Endodermal cell (in vitro differentiated cells): ENCODE data around the gene NLRP11. TPM values are rescaled to one million over a fixed set of nuclear protein-coding genes. Genes with fewer than 3 reads are reported as not detected.

ENCODE experiments used
- DNase-seq: peaks from one replicate; pipeline ENCODE4 v3.0.0-alpha.2; 2017
- H3K27ac ChIP-seq: 2 replicates; pipeline ENCODE4 v1.5.1; 2013; ENCODE audit warnings: mild to moderate bottlenecking, low read depth, low read length, moderate library complexity
- H3K27me3 ChIP-seq: 2 replicates; pipeline ENCODE4 v1.6.1; 2013; ENCODE audit warnings: mild to moderate bottlenecking, low read length, moderate library complexity; ENCODE audit not compliant: insufficient read depth, control insufficient read depth, poor library complexity, severe bottlenecking
- H3K36me3 ChIP-seq: 2 replicates; pipeline ENCODE4 v1.7.0; 2013; ENCODE audit warnings: mild to moderate bottlenecking, low read length, moderate library complexity; ENCODE audit not compliant: control insufficient read depth, insufficient read depth
- H3K4me1 ChIP-seq: one replicate; pipeline ENCODE4 v1.7.0; 2013; ENCODE audit warnings: low read length; ENCODE audit not compliant: control insufficient read depth, insufficient read depth
- H3K4me3 ChIP-seq: 2 replicates; pipeline ENCODE4 v1.5.1; 2013; ENCODE audit warnings: mild to moderate bottlenecking, low read length, moderate library complexity
- H3K9ac ChIP-seq: 2 replicates; pipeline ENCODE4 v1.6.1; 2013; ENCODE audit warnings: mild to moderate bottlenecking, low read length, moderate library complexity; ENCODE audit not compliant: poor library complexity, severe bottlenecking; ENCODE audit errors: extremely low read depth
- H3K9me3 ChIP-seq: 2 replicates; pipeline ENCODE4 v1.6.1; 2013; ENCODE audit warnings: mild to moderate bottlenecking, low read length, moderate library complexity; ENCODE audit not compliant: control insufficient read depth
- H3K27ac Mint-ChIP-seq: 2 replicates; pipeline ENCODE4 v1.8.0; 2020; ENCODE audit warnings: mixed read lengths
- H3K27me3 Mint-ChIP-seq: 2 replicates; pipeline ENCODE4 v1.8.0; 2021; ENCODE audit warnings: mild to moderate bottlenecking, mixed read lengths; ENCODE audit not compliant: insufficient read depth
- H3K36me3 Mint-ChIP-seq: 2 replicates; pipeline ENCODE4 v1.8.0; 2020; ENCODE audit warnings: low read depth, mixed read lengths
- H3K4me1 Mint-ChIP-seq: 2 replicates; pipeline ENCODE4 v1.8.0; 2020; ENCODE audit warnings: mixed read lengths
- H3K4me3 Mint-ChIP-seq: 2 replicates; pipeline ENCODE4 v1.8.0; 2020; ENCODE audit warnings: mild to moderate bottlenecking, moderate library complexity, mixed read lengths
- H3K9me3 Mint-ChIP-seq: 2 replicates; pipeline ENCODE4 v1.8.0; 2020; ENCODE audit warnings: mild to moderate bottlenecking, mixed read lengths
- CTCF ChIP-seq: fragments of 200-600 bp; sonication (generic); conservative IDR thresholded peaks from 2 replicates; pipeline ENCODE4 v1.5.0; 2021; ENCODE audit warnings: antibody characterized with exemption, mild to moderate bottlenecking
- WGBS, 2 experiments: methylation state at CpG; one replicate each; pipeline versions ENCODE4 v1.1.5 to v1.1.7; 2013; ENCODE audit warnings: missing lambda C conversion rate in 2 of 2, mixed read lengths in 1 of 2; ENCODE audit not compliant: insufficient coverage in 1 of 2, insufficient read length in 1 of 2; 5-methylcytosine and 5-hydroxymethylcytosine counted together
- long read RNA-seq, 4 experiments: library from polyadenylated mRNA in 2 of 4; library from RNA in 1 of 4; library from capped mRNA in 1 of 4; stranded (forward) in 3 of 4; unstranded in 1 of 4; transcript quantifications; one replicate each; pipeline ENCODE4 v2.0.0, GENCODE V29; 2020 to 2021; ENCODE audit warnings: inconsistent platforms in 1 of 4
- polyA plus RNA-seq, 2 experiments: library from polyadenylated mRNA; stranded (reverse); fragments of 50-300 nt; gene quantifications; one replicate each; pipeline ENCODE4 v1.2.3, GENCODE V29; 2013
- total RNA-seq, 2 donors: library from RNA; stranded (reverse); fragmentation: NEBNext Ultra II Directional in 1 of 2; extraction: Animal tissue kit (Norgen Biotek cat#: 25700) in 1 of 2; gene quantifications; 2 replicates in 1 of 2; 3 replicates in 1 of 2; pipeline ENCODE4 v1.2.1, GENCODE V29; 2021

NLRP11 gene
- total RNA-seq = not detected
- not detected for polyA plus RNA-seq (2013, experiment 1 of 2)
- polyA plus RNA-seq (2013, experiment 2 of 2) = not detected
- long read RNA-seq, experiment 1 = 0 reads
- long read RNA-seq, experiment 2 = 0 reads
- long read RNA-seq, experiment 3 = 0 reads
- long read RNA-seq, experiment 4 = 0 reads

- no peaks in the 10 kb centered on the region for H3K36me3 Mint-ChIP-seq
- Histone ChIP-seq H3K27ac (no peak within 1 kb of the TSS), H3K9me3 (peaks cover 41% of the 10 kb centered on the region), H3K9ac (no peak within 1 kb of the TSS), H3K4me3 (no peak within 1 kb of the TSS), H3K36me3 (no peaks in the 10 kb centered on the region), H3K4me1 (no peaks in the 10 kb centered on the region), H3K27me3 (no peaks in the 10 kb centered on the region)
- DNase-seq = no peak
- peaks cover 68% of the 10 kb centered on the region for H3K9me3 Mint-ChIP-seq
- WGBS, 2 experiments = 74 to 80% methylated on average over 9 to 10 of the region's 10 CpGs
- no peak within 1 kb of the TSS for H3K4me3 Mint-ChIP-seq
- H3K4me1 Mint-ChIP-seq = no peaks in the 10 kb centered on the region
- TF ChIP-seq CTCF = no peak
- no peaks in the 10 kb centered on the region for H3K27me3 Mint-ChIP-seq
- no peak within 1 kb of the TSS for H3K27ac Mint-ChIP-seq
These were observed at the start of gene NLRP11 for GRCh38 chr19:55831846-55832245. Gene NLRP11, minus strand, starts transcription at chr19:55831999. Its CDS starts 13,825 bp downstream, at chr19:55818174.

DNA sequence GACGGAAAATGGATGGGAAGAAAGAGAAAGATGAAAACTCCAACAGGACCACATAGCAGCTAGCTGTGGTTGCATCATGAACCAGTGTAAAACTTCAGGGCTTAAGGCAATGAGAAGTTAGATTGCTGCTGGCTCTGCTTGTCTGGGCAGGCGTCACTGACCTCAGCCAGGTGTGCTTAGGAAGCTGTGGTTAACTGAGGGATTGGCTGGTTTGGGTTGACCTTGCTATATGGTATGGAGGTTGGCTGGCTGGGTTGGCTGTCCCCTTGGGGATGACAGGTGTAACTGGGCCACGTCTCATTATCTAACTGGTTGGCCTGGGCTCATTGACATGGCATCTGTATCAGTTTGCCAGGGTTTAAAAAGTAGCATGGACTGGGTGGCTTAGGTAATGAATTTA is 45.4 kb upstream of the NLRP11 start:
- H3K27ac ChIP-seq = no peak overlapping the region
- H3K4me3 ChIP-seq = no peak overlapping the region
- no peak for TF ChIP-seq CTCF
- H3K9me3 ChIP-seq = peaks cover 86% of the 10 kb centered on the region
- no peak overlapping the region for H3K9ac ChIP-seq
- no peak overlapping the region for H3K27ac Mint-ChIP-seq
- H3K9me3 Mint-ChIP-seq = peaks cover 89% of the 10 kb centered on the region
- no peaks in the 10 kb centered on the region for H3K27me3 ChIP-seq
- 45 to 49% methylated on average over 1 to 3 of the region's 3 CpGs for WGBS, 2 experiments
- peaks cover 2% of the 10 kb centered on the region for H3K36me3 Mint-ChIP-seq
- H3K4me3 Mint-ChIP-seq = no peak overlapping the region
- no peak for DNase-seq
- H3K27me3 Mint-ChIP-seq = no peaks in the 10 kb centered on the region
- no peaks in the 10 kb centered on the region for H3K4me1 Mint-ChIP-seq
- H3K36me3 ChIP-seq = no peaks in the 10 kb centered on the region
- no peaks in the 10 kb centered on the region for H3K4me1 ChIP-seq

GRCh38 chr19:55870736-55871135 is 38.9 kb upstream of the NLRP11 start:
- Histone ChIP-seq H3K27me3 (no peaks in the 10 kb centered on the region), H3K27ac (no peak overlapping the region), H3K36me3 (no peaks in the 10 kb centered on the region), H3K9me3 (peaks cover 89% of the 10 kb centered on the region), H3K4me3 (no peak overlapping the region), H3K4me1 (no peaks in the 10 kb centered on the region), H3K9ac (no peak overlapping the region)
- H3K4me1 Mint-ChIP-seq = no peaks in the 10 kb centered on the region
- H3K36me3 Mint-ChIP-seq = no peaks in the 10 kb centered on the region
- no peak overlapping the region for H3K27ac Mint-ChIP-seq
- 83 to 87% methylated on average over 10 to 11 of the region's 11 CpGs for WGBS, 2 experiments
- DNase-seq = no peak
- no peaks in the 10 kb centered on the region for H3K27me3 Mint-ChIP-seq
- no peak overlapping the region for H3K4me3 Mint-ChIP-seq
- no peak for TF ChIP-seq CTCF
- H3K9me3 Mint-ChIP-seq = peaks cover 90% of the 10 kb centered on the region
